GM12801 (cell line): ENCODE data around the gene FOCAD.

Source experiments
- TF ChIP-seq, protein P1 (sequence below): IDR thresholded peaks from one replicate; pipeline ENCODE4 v1.5.1; 2011; ENCODE audit warnings: control low read depth; ENCODE audit not compliant: insufficient read length; ENCODE audit errors: extremely low read depth

The FOCAD gene

DNA sequence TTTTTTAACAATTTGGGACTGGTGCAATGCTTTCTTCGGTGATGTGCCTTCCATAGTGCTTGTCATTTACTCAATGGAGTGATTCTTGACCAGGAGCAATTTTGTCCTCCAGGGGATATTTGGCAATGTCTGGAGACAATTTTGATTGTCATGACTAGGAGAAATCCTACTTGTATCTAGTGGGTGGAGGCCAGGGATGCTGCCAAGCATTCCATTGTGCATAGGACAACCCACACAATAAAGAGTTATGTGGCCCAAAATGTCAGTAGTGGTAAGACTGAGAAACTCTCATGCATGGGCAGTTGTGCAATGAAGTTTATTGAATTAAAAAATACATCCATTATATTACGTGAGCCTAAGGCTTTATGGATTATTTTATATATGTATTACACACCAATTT lies 70.5 kb downstream of the FOCAD start:
- TF ChIP-seq, protein P1, sequence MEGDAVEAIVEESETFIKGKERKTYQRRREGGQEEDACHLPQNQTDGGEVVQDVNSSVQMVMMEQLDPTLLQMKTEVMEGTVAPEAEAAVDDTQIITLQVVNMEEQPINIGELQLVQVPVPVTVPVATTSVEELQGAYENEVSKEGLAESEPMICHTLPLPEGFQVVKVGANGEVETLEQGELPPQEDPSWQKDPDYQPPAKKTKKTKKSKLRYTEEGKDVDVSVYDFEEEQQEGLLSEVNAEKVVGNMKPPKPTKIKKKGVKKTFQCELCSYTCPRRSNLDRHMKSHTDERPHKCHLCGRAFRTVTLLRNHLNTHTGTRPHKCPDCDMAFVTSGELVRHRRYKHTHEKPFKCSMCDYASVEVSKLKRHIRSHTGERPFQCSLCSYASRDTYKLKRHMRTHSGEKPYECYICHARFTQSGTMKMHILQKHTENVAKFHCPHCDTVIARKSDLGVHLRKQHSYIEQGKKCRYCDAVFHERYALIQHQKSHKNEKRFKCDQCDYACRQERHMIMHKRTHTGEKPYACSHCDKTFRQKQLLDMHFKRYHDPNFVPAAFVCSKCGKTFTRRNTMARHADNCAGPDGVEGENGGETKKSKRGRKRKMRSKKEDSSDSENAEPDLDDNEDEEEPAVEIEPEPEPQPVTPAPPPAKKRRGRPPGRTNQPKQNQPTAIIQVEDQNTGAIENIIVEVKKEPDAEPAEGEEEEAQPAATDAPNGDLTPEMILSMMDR, result no peak

- TF ChIP-seq, protein P1, result no peak
Observed at GRCh38 chr9:20760246-20760891, 76.3 kb downstream of the FOCAD start.

GRCh38 chr9:20770947-20771346 lies 86.9 kb downstream of the FOCAD start:
- TF ChIP-seq, protein P1, result no peak

- TF ChIP-seq, protein P1, result no peak
Observed at GRCh38 chr9:20771729-20772128, 87.7 kb downstream of the FOCAD start.

GRCh38 chr9:20775683-20776082 lies 91.6 kb downstream of the FOCAD start:
- TF ChIP-seq, protein P1, result no peak

DNA sequence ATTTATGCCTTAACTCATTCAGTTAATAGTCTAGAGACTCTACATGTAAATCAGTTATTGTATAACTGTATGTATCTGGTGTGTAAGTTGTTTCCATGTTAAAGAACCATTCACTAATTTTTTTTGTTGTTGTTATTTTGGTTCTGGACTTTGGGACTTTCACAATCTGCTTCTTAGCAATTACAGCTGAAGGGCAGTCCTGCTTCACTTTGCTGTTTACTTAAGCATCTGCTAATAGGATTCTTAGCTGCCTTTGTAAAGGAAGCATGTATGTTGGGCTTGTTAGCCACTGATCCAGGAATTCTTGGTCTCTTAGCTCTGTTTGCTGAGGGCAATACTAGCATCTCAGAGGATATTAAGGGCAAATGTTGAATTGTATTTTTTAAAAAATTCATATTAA lies 97.0 kb downstream of the FOCAD start:
- TF ChIP-seq, protein P1, result no peak

- TF ChIP-seq, protein P1, result no peak
Observed at GRCh38 chr9:20782289-20782688, 98.2 kb downstream of the FOCAD start.
